AG08395 (cell line): ENCODE data around the gene ATP6V0B.

Experiments used
- DNase-seq: peaks from one replicate; pipeline ENCODE4 v3.0.0; 2012; ENCODE audit warnings: mixed read lengths, low spot score

ATP6V0B gene

DNA sequence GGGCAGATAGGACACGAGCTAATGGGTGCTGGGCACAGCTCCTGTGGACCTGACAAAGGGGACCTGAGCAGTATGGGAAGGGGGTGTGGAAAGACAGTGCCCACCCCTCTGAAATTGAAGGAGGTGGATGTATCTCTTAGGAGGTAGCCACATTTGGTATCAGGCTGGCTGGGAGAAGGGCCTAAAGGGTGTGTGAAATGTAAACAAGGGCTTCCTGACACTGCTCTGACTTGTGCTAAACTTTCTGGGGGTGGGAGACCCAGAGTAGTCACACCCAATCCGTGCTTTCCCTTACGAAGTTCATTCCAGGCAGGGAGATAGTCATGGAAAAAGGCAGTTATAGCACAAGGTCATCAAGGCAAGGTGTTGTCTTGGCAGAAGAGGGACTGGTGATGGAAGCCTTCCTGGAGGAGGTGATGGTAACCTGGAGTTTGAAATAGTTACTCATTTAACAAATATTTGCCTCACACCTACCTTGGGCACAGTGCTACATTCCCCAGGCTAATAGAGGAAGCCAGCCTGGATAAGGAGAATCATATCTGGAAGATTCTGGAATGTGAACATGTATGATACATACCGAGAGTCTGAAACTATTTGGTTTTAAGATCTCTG is 11.3 kb downstream of the ATP6V0B start:
- DNase-seq = no peak

DNA sequence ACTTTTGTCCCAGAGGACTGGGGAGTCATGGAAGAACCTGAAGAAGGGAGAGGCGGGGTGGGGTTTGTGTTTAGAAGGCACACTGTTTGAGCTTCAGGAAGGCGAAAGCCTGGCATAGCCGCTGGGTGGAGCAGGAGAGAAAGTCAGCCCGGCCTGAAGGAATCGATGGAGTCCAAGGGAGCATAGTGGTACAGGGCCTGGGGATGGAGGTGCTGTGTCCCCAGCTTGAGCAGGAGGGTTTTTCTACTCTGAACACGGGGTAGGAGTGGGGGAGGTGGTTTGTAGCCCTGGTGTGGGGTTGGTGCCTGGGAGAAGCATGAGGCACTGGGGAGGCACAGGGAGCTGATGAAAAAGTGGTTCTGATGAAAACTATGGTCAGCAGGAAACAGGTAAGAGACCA is 12.0 kb downstream of the ATP6V0B start:
- no peak for DNase-seq

- DNase-seq = no peak
Measured at GRCh38 chr1:43987159-43987902, 12.6 kb downstream of the ATP6V0B start.

GRCh38 chr1:43990271-43991199 is 15.8 kb downstream of the ATP6V0B start:
- DNase-seq = no peak

DNA sequence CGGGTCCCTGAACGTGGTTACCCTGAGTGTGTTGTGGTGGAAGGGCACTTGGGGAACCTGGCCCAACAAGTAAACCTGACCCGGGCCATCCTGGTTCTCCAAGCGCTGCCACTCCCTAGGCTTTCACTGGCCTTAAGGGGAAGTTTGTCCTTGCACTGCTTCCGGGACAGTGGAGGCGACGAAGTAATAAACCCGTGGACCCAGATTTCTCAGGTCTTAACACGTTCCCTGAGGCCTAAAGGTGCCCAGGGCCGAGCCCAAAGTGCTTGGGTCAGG is 16.4 kb downstream of the ATP6V0B start:
- DNase-seq = no peak

GRCh38 chr1:43991476-43992231 is 16.9 kb downstream of the ATP6V0B start, which contains the start of gene CCDC24:
Gene CCDC24, plus strand, starts transcription at chr1:43991599. Its CDS starts 280 bp downstream, at chr1:43991879.
- DNase-seq = peak; percentile 94

GRCh38 chr1:43992232-43992995 is 17.7 kb downstream of the ATP6V0B start:
- no peak for DNase-seq

GRCh38 chr1:43993206-43993914 is 18.6 kb downstream of the ATP6V0B start:
- DNase-seq = no peak

DNA sequence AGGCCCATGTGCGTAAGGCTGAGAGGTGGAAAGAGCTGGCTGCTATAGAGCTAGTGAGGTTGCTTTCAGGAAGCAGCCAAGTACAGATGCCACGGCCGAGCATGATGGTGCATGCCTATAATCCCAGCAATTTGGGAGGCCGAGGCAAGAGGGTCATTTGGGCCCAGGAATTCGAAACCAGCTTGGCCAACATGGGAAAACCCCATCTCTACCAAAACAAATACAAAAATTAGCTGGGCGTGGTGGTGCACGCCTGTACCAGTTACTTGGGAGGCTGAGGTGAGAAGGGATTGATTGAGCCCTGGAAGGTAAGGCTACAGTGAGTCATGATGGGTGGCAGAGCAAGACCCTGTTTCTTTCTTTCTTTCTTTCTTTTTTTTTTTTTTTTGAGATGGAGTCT is 19.3 kb downstream of the ATP6V0B start:
- no peak for DNase-seq

DNA sequence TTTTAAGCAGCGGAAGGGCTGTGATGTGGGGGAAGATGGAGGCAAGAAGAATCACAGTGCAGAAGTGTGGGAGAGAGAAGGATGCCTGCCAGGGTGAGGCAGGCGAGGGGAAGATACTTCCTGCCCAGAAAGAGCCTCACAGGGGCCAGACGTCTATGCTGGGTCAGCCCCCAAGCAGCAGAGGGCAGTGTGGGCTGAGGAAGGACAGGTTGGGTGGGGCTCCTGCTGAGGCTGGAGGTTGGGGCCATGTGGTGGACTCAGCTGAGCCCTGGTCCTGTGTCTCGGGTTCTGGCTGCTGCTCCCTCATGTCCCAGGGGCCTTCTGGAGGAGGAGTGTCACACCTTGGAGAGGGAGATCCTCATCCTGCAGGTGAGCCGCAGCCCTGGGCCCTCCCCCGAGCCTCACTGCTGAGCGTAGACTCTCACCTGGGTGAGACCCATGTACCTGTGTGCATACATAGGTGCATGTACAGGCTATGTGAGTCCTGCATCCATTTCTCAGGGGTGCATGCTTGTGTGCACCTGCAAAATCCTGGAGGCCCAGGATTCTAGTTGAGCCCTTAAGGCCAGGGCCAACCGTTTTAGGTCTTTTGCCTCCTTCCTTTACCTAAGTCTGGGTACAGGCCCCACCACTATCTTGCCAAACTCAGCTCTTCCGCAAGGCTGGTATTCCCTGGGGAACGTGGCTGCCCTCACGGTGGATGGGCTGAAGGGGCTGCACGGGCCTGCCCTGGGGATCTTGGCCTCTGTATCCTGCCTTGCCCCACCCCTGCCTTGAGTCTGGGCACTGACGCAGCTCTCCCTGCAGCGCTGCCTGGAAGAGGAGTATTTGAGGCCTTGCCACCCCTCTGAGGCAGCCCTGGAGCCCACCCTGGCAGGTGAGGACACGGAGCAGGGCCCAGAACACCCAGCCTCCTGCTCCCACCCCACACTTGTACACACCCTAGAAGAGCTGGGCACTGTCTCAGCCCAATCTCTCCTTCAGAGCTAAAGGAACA is 20.3 kb downstream of the ATP6V0B start:
- peak; percentile 29 for DNase-seq

GRCh38 chr1:43995984-43996732 is 21.4 kb downstream of the ATP6V0B start:
- no peak for DNase-seq

- no peak for DNase-seq
Measured at GRCh38 chr1:43996733-43997115, 22.0 kb downstream of the ATP6V0B start.

DNA sequence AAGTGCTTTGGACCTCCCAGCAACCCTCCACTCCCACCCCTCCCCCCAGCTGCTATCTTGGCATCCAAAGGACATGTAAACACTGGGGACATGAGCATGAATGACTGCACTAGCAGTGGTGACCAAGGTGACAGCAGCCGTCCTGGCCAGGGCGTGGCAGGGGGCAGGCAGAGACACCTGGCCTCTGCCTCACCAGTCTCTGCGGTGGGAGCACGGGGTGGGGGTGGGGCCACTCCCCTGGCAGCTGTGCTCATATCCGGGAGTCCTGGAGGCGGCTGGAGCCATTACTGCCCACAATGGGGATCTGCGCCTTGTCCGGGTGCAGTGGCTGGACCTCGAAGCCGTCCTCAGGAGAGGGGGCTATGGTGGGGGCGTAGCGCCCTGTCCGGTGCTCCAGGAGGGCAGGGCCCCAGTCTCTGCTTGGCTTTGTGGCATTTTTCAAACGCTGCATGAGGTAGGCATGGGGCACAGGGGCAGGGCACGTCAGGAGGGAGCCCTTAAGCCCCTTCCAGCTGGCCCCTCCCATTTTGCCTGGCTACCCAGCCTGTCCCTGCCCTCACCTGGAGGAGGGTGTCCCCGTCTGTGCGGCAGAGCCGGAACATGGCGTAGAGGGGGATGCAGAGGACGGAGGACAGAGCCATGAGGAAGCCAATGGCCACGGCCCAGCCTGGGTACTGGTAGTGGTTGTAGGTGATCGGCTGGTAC is 22.7 kb downstream of the ATP6V0B start:
- no peak for DNase-seq

DNA sequence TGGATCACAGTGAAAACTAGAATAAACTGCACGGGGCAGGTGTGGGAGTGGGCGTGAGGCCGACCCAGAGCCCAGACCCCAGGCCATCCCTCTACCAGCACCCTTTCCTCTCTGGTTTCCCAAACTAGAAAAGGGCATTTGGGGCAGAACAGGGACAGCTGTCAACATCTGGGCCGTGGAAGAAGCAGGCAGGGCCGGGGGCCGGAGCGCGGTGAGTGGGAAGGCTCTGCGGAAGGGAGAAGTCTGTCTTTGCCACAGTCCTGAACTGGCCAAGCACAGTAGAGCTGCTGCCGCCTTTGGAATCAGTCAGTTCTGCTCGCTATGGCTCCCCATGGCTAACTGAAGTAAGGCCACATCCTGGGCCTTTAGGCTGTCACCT is 23.2 kb downstream of the ATP6V0B start:
- DNase-seq = no peak

- DNase-seq = no peak
Measured at GRCh38 chr1:43999455-43999854, 24.7 kb downstream of the ATP6V0B start.

DNA sequence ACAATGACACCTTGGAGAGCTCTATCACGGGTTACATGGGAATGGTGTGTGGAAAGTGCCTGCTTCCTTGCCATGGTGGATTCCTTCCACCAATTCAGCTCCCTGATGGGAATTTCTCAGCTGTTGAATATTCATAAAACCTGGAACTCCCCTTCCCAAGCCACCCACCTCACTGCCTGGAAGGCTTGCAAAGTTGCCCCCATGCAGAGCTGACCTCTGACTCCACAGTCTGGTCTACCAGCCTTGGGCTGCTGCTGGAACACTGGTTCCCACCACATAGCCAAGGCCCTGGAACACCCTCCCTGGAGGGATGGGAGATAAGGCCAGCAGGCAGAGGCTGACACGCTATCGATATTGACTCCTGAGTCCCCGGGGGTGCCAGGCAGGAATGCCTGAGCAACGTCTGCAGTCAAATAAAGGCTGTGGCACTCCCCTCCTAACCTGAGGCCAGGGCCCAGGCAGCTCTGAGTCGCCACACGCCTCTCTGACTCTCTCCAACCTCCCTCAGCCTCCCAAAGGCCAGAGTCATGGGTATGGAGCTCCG is 25.4 kb downstream of the ATP6V0B start:
- no peak for DNase-seq

DNA sequence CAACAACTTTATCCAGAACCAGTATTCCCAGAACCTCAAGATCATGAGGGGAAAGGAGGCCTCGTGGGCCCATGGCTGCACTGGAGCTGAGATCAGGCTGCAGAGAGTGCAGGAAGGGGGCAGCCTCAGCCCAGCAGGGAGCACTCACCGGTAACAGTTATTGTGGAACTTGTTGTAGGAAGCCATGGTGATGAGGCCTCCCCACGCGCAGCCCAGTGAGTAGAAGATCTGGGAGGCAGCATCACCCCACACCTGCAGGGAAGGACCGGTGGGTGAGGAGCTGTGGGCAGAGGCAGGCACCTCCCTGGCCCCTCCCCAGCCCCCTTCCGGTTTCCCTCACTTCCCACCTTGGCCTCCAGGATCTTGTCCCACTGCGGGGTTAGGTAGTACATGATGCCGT is 27.4 kb downstream of the ATP6V0B start:
- DNase-seq = no peak

DNA sequence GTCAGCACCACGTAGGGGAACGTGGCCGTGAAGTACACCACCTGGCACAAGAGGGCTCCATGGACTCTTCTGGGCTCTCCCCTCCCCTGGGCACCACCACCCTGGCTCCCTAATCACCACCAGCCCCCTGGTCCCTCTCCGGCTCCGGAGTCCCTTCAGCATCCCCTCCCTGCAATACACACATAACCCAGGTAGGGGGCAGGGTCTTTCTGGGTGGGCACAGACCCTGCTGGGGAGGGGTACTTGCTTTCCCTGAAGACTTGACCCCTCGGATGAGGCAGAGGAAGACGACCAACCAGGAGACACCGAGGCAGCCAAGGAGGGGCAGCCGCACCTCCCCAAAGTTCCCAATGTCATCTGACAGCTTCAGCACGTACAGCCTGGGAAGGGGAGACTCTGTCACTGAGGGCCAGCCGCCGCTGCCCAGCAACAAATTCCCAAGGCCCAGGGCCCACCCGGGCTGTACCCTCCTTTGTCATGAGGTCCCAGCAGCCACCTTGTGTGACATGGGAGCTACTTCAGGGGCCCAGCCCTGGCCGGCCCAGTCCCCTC is 27.9 kb downstream of the ATP6V0B start:
- DNase-seq = no peak
